Epithelial cell of proximal tubule (primary cell): ENCODE results near the gene BCL2. TPM values are rescaled to one million over a fixed set of nuclear protein-coding genes. Genes with fewer than 3 reads are reported as not detected.

Experiments used
- DNase-seq: peaks from one replicate; pipeline ENCODE4 v3.0.0-alpha.2; 2011; ENCODE audit warnings: low read depth
- H3K4me3 ChIP-seq: 2 replicates; pipeline ENCODE4 v1.5.1; 2011; ENCODE audit warnings: low read depth, mild to moderate bottlenecking, low read length
- total RNA-seq: library from RNA; depleted of rRNA; stranded (reverse); fragments of >200 nt; gene quantifications from 2 replicates; pipeline ENCODE4 v1.2.3, GENCODE V29; 2015
- TF ChIP-seq, protein P1 (sequence below): conservative IDR thresholded peaks from 2 replicates; pipeline ENCODE4 v1.5.1; 2012; ENCODE audit warnings: low read depth, mild to moderate bottlenecking, low read length

BCL2 gene
- total RNA-seq, 1 donor from 2014 or later, result 4.7 TPM

DNA sequence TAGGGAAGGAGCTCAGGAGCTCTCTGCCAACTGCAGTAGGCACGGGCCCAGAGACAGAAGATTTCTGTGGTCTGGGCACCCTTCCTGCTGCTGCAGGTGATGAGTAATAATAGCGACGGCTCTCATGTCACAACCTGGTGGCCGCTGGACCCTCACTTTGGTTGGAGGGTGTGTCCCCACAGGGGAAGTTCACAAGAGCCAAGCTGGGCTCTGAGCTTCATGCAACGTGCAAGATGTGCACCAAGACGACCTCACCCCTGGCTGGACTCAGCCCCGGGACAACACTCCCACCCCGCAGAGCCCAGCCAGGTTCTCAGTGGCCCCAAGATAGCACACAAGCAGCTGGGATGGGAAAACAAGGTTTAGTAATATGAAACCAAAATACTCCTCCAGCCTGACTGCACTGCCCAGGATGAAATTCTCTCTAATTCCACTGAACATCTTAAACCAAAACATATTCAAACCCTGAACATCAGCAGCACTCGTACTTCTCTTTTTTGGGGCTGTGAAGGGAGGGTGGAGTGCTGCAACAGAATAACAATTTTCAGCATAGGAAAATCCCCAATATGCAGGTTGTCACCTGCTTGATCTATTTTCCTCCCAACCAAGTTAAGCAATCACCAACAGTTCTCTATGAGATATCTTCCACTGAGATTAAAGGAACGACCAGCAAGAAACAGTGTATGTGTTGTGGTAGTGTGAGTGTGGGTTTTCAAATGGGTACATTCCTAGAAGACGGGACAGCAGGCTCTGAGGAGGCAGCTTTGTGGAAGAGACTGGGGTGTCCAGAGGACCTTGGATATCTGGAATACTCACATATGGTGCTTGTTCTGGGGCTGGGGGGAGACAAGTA lies 26.5 kb downstream of the BCL2 start:
- H3K4me3 ChIP-seq, result no peak overlapping the region
- TF ChIP-seq, protein P1, sequence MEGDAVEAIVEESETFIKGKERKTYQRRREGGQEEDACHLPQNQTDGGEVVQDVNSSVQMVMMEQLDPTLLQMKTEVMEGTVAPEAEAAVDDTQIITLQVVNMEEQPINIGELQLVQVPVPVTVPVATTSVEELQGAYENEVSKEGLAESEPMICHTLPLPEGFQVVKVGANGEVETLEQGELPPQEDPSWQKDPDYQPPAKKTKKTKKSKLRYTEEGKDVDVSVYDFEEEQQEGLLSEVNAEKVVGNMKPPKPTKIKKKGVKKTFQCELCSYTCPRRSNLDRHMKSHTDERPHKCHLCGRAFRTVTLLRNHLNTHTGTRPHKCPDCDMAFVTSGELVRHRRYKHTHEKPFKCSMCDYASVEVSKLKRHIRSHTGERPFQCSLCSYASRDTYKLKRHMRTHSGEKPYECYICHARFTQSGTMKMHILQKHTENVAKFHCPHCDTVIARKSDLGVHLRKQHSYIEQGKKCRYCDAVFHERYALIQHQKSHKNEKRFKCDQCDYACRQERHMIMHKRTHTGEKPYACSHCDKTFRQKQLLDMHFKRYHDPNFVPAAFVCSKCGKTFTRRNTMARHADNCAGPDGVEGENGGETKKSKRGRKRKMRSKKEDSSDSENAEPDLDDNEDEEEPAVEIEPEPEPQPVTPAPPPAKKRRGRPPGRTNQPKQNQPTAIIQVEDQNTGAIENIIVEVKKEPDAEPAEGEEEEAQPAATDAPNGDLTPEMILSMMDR, result no peak
- no peak for DNase-seq

DNA sequence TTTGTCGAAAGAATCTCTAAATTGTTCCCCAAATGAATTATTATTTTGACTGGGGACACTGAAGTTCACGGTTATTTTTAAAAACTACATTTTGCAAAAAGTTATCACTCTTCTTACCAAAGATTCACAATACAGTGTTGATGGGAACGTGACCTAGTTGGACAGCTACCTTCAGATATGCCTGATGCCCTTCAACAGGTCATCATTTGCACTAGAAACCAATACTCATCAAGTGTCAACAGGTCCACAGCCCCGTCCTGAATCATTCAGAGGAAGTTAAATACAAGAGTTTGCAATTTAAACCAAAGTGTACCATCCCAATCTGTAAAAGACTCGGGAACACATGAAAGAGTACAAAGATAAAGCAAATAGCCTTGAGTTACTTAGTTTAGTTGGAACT lies 28.3 kb downstream of the BCL2 start:
- TF ChIP-seq, protein P1, result no peak
- H3K4me3 ChIP-seq, result no peak overlapping the region
- DNase-seq, result no peak

DNA sequence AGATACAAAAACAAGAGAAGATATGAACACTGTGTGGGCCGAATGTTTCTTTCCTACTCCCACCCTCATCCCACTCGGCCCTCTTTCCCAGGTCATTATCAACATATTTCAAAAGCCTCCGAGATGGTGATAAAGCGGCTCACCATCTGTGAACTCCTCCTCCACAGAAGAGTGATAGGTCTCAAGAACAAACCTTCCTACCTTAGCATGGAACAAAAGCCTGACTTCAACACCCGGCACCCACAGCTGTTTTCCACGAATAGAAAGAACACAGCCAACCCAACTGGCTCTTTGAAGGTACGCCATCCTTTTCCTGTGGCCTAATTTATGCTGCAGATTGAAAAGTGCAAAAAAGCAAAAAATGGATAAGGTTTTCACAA lies 28.8 kb downstream of the BCL2 start:
- no peak for DNase-seq
- no peak overlapping the region for H3K4me3 ChIP-seq
- TF ChIP-seq, protein P1, result no peak

DNA sequence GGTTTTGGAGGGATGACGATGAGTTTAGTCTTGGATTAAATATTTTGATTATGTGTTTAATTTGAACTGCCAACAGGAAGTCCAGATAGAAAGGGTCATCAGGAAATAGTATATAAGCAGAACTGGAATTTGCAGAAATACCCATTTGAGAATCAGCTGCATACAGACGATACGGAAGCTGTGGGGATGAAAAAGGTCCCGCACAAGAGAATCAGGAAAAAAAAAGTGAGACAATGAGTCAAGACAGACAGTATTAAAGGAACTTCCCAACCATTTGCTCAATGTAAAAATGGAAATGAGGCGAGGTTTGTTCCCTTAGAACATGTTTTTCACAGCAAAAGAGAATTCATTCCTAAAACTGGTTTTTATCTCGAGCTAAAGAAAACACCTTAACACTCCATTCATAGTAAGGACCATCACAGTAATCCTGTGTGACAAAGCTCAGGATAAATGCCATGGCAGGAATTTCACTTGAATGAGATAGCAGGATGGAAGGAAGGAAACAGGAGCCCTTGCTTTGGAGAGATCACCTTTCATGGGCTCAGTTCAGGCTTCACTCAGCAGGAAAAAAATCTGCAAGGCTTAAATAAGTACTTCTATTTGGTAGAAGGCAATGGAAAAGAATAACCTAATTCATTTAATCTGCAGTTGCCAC lies 29.3 kb downstream of the BCL2 start:
- H3K4me3 ChIP-seq, result no peak overlapping the region
- TF ChIP-seq, protein P1, result no peak
- DNase-seq, result no peak

DNA sequence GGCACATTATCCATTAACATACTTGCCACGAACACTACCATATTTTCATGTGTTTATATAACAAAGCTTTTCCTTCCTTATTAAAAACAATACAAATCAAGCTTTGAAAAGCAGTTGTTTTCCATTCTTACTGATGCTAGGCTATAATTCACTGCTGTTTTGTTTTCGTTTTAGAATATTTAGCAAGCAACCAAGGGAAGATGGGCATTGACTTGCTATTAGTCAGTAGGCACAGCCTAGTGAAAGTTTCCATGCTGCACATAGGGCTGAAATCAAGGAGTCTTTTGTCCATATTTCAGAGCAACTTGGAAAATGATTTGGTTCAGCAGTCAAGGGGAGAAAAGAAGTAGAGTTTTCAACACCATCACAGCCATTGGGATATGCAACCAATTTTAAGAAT lies 31.3 kb downstream of the BCL2 start:
- no peak for DNase-seq
- no peak overlapping the region for H3K4me3 ChIP-seq
- TF ChIP-seq, protein P1, result no peak

DNA sequence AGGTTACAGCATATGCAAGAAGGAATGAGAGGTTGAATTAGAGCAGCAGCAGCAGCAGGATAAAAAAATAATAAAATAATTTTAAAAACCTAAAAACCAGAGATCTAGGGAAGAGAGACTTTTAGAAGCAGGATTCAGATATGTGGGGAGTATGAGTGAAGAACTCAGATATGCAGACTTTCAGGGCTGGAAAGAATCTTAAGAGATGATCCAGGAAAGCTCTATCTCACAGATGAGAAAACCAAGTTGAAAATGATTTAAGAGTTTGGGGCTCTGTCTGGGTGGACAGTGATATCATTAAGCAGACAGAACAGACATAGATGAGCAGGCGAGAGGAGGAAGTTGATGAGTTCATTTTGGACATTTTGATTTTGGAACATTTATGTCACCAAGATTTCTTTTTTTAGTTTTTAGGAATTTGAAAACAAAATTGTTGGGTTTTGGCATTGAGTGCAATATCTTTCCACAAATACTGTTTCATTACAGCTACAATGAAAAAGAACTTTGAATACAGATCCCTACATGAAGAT lies 31.8 kb downstream of the BCL2 start:
- TF ChIP-seq, protein P1, result no peak
- H3K4me3 ChIP-seq, result no peak overlapping the region
- DNase-seq, result no peak
